Breast epithelium (tissue), 4 donors: ENCODE measurements around the gene PSMG4. TPM values are rescaled to one million over a fixed set of nuclear protein-coding genes. Genes with fewer than 3 reads are reported as not detected.

Experiments used
- DNase-seq, 2 donors: peaks; one replicate each; pipeline ENCODE4 v3.0.0-alpha.2; 2019; ENCODE audit warnings: low spot score in 2 of 2
- H3K27ac ChIP-seq, 2 donors: fragments of 200-600 bp; sonication (generic) in 1 of 2; one replicate each; pipeline ENCODE4 v1.5.1; 2016 to 2019; ENCODE audit warnings: mild to moderate bottlenecking in 1 of 2
- H3K27me3 ChIP-seq, 2 donors: fragments of 200-600 bp; sonication (generic) in 1 of 2; one replicate each; pipeline versions ENCODE4 v1.5.1 to v1.6.0; 2017 to 2019; ENCODE audit warnings: control low read depth in 1 of 2, mild to moderate bottlenecking in 1 of 2
- H3K36me3 ChIP-seq: fragments of 200-600 bp; one replicate; pipeline ENCODE4 v1.5.1; 2019
- H3K4me1 ChIP-seq, 2 donors: fragments of 200-600 bp; sonication (generic); one replicate each; pipeline ENCODE4 v1.5.1; 2016 to 2019; ENCODE audit warnings: control low read depth in 1 of 2
- H3K4me3 ChIP-seq, 3 donors: fragments of 200-600 bp; sonication (generic); 1 replicate in 2 of 3; 2 replicates in 1 of 3; pipeline ENCODE4 v1.5.1; 2016 to 2019; ENCODE audit warnings: mild to moderate bottlenecking in 3 of 3, moderate library complexity in 2 of 3
- H3K9me3 ChIP-seq, 2 donors: fragments of 200-600 bp; sonication (generic) in 1 of 2; one replicate each; pipeline ENCODE4 v1.5.1; 2016 to 2019; ENCODE audit warnings: control low read depth in 1 of 2
- CTCF ChIP-seq, 3 donors: fragments of 450-650 bp; IDR thresholded peaks; one replicate each; pipeline ENCODE4 v1.5.1; 2016 to 2017; ENCODE audit warnings: antibody characterized with exemption in 3 of 3, mild to moderate bottlenecking in 3 of 3, moderate library complexity in 3 of 3
- POLR2A ChIP-seq: fragments of 450-650 bp; IDR thresholded peaks from one replicate; pipeline ENCODE4 v1.6.1; 2016; ENCODE audit warnings: antibody characterized with exemption, mild to moderate bottlenecking, moderate library complexity
- POLR2AphosphoS5 ChIP-seq, 3 donors: sonication (generic); formaldehyde crosslinking; IDR thresholded peaks; one replicate each; pipeline ENCODE4 v1.6.1; 2017; ENCODE audit warnings: antibody characterized with exemption in 3 of 3
- intact Hi-C: fragments of 100-400 bp; cut with DNase I; formaldehyde crosslinking; loops from one replicate; pipeline ENCODE4 v1.15.1; 2023; ENCODE audit warnings: low total_unique reads
- total RNA-seq, 3 donors: library from RNA; depleted of rRNA; stranded (reverse); fragments of >200 nt; gene quantifications; one replicate each; pipeline ENCODE4 v1.1.0, GENCODE V29; 2016

PSMG4 gene
- total RNA-seq, 3 donors from 2014 or later: 24.3 to 26.9 (median 24.6) TPM

DNA sequence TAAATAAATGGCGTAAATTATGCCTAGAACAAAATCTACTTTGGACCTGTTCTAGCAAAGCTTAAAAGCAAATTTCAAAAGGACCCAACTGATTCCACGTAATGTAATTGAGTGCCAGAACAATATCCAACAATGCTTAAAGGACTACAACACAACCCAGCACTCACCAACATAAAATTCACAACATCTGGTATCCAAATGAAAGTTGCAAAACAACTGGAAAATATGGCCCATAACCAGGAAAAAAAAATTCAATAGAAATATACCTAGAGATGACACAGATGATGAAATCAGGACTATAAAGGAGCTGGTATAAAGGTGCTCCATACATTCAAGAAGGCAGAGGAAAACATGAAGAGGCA lies 45.4 kb upstream of the PSMG4 start:
- peaks cover 0 to 5% of the 10 kb centered on the region in 2 donors for H3K4me1 ChIP-seq
- H3K27me3 ChIP-seq: no peaks in the 10 kb centered on the region
- no peak overlapping the region for H3K27ac ChIP-seq
- DNase-seq: no peak
- H3K4me3 ChIP-seq: no peak overlapping the region
- TF ChIP-seq POLR2AphosphoS5 (IDR thresholded peaks at IDR 0.05): no peak
- TF ChIP-seq CTCF (IDR thresholded peaks at IDR 0.05): no peak
- TF ChIP-seq POLR2A: no peak
- no peaks in the 10 kb centered on the region for H3K36me3 ChIP-seq
- intact Hi-C loops: no loop called here
- no peaks in the 10 kb centered on the region for H3K9me3 ChIP-seq

GRCh38 chr6:3214898-3215297 lies 43.8 kb upstream of the PSMG4 start:
- H3K27ac ChIP-seq: no peak overlapping the region
- TF ChIP-seq POLR2AphosphoS5 (IDR thresholded peaks at IDR 0.05) (no peak), POLR2A (no peak)
- H3K9me3 ChIP-seq: no peaks in the 10 kb centered on the region
- no peak for DNase-seq
- H3K36me3 ChIP-seq: no peaks in the 10 kb centered on the region
- intact Hi-C loops: no loop called here
- no peak overlapping the region for H3K4me3 ChIP-seq
- no peaks in the 10 kb centered on the region for H3K27me3 ChIP-seq
- H3K4me1 ChIP-seq: no peaks in the 10 kb centered on the region

DNA sequence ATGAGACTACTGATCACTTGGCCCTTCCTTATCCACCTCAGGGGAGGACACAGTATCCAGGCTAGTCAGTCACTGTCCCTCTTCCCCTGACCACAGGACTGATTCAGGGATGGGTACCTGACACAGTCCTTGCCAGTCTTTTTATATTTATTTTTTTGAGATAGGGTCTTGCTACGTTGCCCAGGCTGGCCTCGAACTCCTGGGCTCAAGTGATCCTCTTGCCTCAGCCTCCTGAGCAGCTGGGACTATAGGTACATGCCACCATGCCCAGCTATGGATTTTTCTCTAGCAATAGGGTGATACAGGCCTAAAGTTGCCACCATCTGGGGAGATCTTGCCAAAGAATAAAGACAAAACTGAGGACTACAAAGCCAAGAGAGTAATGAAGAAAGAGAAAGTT lies 41.5 kb upstream of the PSMG4 start:
- H3K36me3 ChIP-seq: no peaks in the 10 kb centered on the region
- no peak overlapping the region for H3K4me3 ChIP-seq
- no peaks in the 10 kb centered on the region for H3K9me3 ChIP-seq
- H3K27ac ChIP-seq: no peak overlapping the region
- no peaks in the 10 kb centered on the region for H3K27me3 ChIP-seq
- no peaks in the 10 kb centered on the region for H3K4me1 ChIP-seq
- no peak for DNase-seq
- TF ChIP-seq POLR2AphosphoS5 (IDR thresholded peaks at IDR 0.05): no peak
- no peak for TF ChIP-seq POLR2A
- no peak for TF ChIP-seq CTCF (IDR thresholded peaks at IDR 0.05)
- intact Hi-C loops: no loop called here

DNA sequence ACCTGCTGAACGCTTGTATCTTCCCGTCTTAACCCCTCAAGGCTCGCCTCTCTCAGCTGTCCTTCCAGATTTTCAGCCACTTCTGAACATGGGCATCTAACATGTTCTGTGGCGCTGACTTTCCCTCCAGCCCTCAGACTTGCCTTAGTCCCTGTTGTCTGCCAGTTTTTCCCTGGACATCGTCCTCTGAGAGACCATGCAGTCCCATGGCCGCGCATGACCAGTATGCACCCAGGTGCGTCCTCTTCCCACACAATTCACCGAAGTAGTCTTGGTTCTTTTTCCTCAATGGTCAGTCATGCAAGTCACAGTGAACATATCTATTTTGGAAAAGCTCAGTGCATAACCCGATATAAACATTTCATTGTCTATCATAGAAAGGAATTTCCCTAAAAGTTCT lies 40.5 kb upstream of the PSMG4 start:
- Histone ChIP-seq H3K27ac (no peak overlapping the region), H3K36me3 (no peaks in the 10 kb centered on the region), H3K27me3 (no peaks in the 10 kb centered on the region), H3K4me3 (no peak overlapping the region), H3K9me3 (no peaks in the 10 kb centered on the region), H3K4me1 (no peaks in the 10 kb centered on the region)
- TF ChIP-seq POLR2AphosphoS5 (IDR thresholded peaks at IDR 0.05) (no peak), CTCF (IDR thresholded peaks at IDR 0.05) (no peak), POLR2A (no peak)
- no peak for DNase-seq
- intact Hi-C loops: no loop called here

- no peaks in the 10 kb centered on the region for H3K27me3 ChIP-seq
- H3K36me3 ChIP-seq: no peaks in the 10 kb centered on the region
- no peak for DNase-seq
- no peak for TF ChIP-seq CTCF (IDR thresholded peaks at IDR 0.05)
- TF ChIP-seq POLR2AphosphoS5 (IDR thresholded peaks at IDR 0.05): no peak
- no peak for TF ChIP-seq POLR2A
- no peaks in the 10 kb centered on the region for H3K9me3 ChIP-seq
- intact Hi-C loops: no loop called here
- no peaks in the 10 kb centered on the region for H3K4me1 ChIP-seq
- H3K27ac ChIP-seq: no peak overlapping the region
- no peak overlapping the region for H3K4me3 ChIP-seq
Observed at GRCh38 chr6:3220366-3220765, 38.4 kb upstream of the PSMG4 start.

DNA sequence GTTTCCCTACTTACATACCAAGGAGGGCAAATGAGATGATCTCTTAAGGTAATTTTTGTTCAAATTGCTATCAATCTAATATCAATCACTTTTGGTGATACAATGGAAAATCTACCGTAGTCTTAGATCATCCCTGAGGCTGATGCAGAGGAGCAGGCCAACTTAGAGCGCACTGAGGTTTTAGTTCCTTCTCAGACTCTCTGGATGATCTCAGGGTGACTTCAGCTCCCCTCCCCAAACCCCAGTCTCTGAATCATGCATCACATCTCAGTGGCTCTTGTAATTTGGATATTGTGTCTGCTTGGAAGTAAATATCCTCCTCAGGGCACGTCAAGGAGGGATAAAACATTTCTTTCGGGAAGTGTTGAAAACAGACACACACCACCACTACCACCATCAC lies 37.2 kb upstream of the PSMG4 start:
- Histone ChIP-seq H3K4me3 (no peak overlapping the region), H3K27ac (no peak overlapping the region), H3K36me3 (no peaks in the 10 kb centered on the region), H3K27me3 (peaks cover 0 to 5% of the 10 kb centered on the region in 2 donors), H3K9me3 (no peaks in the 10 kb centered on the region), H3K4me1 (no peaks in the 10 kb centered on the region)
- intact Hi-C loops: no loop called here
- DNase-seq: no peak
- TF ChIP-seq CTCF (IDR thresholded peaks at IDR 0.05) (no peak), POLR2A (no peak), POLR2AphosphoS5 (IDR thresholded peaks at IDR 0.05) (no peak)
